HEK293 (cell line): ENCODE measurements around the gene USP8.

Experiments
- CTCF ChIA-PET: fragments of 350-600 bp; formaldehyde crosslinking; extraction: SDS; loops from one replicate; lab custom pipeline; 2021; ENCODE audit warnings: antibody characterized with exemption; lab: Yijun Ruan, JAX
- POLR2A ChIA-PET: fragments of 300-600 bp; formaldehyde crosslinking; extraction: SDS; loops from one replicate; lab custom pipeline; 2020; ENCODE audit warnings: antibody characterized with exemption, inconsistent platforms; lab: Yijun Ruan, JAX
- H3K27ac ChIP-seq: fragments of 200-500 bp; sonication (Bioruptor generic); 2 replicates; pipeline ENCODE4 v1.5.1; 2014; ENCODE audit warnings: low read depth, low read length, control low read depth, inconsistent platforms; ENCODE audit errors: extremely low read depth
- H3K36me3 ChIP-seq, 2 experiments: fragments of 200-500 bp in 1 of 2; sonication (Bioruptor generic) in 1 of 2; 1 replicate in 1 of 2; 2 replicates in 1 of 2; pipeline ENCODE4 v1.5.1; 2014 to 2017; ENCODE audit warnings: inconsistent platforms in 2 of 2, low read length in 2 of 2; ENCODE audit not compliant: control insufficient read depth in 2 of 2, insufficient read depth in 1 of 2
- H3K4me1 ChIP-seq: fragments of 200-500 bp; sonication (Bioruptor generic); 2 replicates; pipeline ENCODE4 v1.5.1; 2014; ENCODE audit warnings: mild to moderate bottlenecking, low read length, inconsistent platforms; ENCODE audit not compliant: control insufficient read depth, insufficient read depth
- H3K4me3 ChIP-seq: 2 replicates; pipeline ENCODE4 v1.5.1; 2011; ENCODE audit warnings: low read depth, mild to moderate bottlenecking, control low read depth, low read length, moderate library complexity
- H3K9me3 ChIP-seq: fragments of 200-500 bp; sonication (Bioruptor generic); 2 replicates; pipeline ENCODE4 v1.5.1; 2014; ENCODE audit warnings: low read depth, low read length, inconsistent platforms; ENCODE audit not compliant: control insufficient read depth, insufficient read depth
- EGR2 ChIP-seq: fragments of 450-650 bp; formaldehyde crosslinking; IDR thresholded peaks from 2 replicates; pipeline ENCODE4 v1.5.1; 2016; ENCODE audit warnings: low read depth, missing biosample characterization, missing genetic modification characterization
- FEZF1 ChIP-seq: fragments of 450-650 bp; formaldehyde crosslinking; IDR thresholded peaks from 2 replicates; pipeline ENCODE4 v1.5.1; 2016; ENCODE audit warnings: missing biosample characterization, missing genetic modification characterization
- GLIS2 ChIP-seq: fragments of 450-650 bp; formaldehyde crosslinking; IDR thresholded peaks from 2 replicates; pipeline ENCODE4 v1.5.1; 2016; ENCODE audit warnings: missing biosample characterization, missing genetic modification characterization
- IKZF3 ChIP-seq: fragments of 450-650 bp; IDR thresholded peaks from 2 replicates; pipeline ENCODE4 v1.5.0; 2018; ENCODE audit warnings: missing biosample characterization, mild to moderate bottlenecking, missing genetic modification characterization, moderate library complexity
- KLF7 ChIP-seq: fragments of 450-650 bp; formaldehyde crosslinking; IDR thresholded peaks from 2 replicates; pipeline ENCODE4 v1.5.1; 2016; ENCODE audit warnings: missing biosample characterization, missing genetic modification characterization, borderline replicate concordance
- PRDM10 ChIP-seq: fragments of 450-650 bp; formaldehyde crosslinking; IDR thresholded peaks from 2 replicates; pipeline ENCODE4 v1.5.1; 2016; ENCODE audit warnings: missing biosample characterization, missing genetic modification characterization
- PRDM6 ChIP-seq: fragments of 450-650 bp; formaldehyde crosslinking; IDR thresholded peaks from 2 replicates; pipeline ENCODE4 v1.5.1; 2017; ENCODE audit warnings: missing biosample characterization, missing genetic modification characterization
- SALL2 ChIP-seq: fragments of 450-650 bp; formaldehyde crosslinking; IDR thresholded peaks from 2 replicates; pipeline ENCODE4 v1.5.0; 2017; ENCODE audit warnings: missing biosample characterization, mild to moderate bottlenecking, missing genetic modification characterization, borderline replicate concordance
- SETDB1 ChIP-seq: IDR thresholded peaks from one replicate; pipeline ENCODE4 v1.6.1; 2017; ENCODE audit warnings: mild to moderate bottlenecking, low read length, moderate library complexity, mixed read lengths; ENCODE audit not compliant: insufficient read length
- SP3 ChIP-seq: fragments of 450-650 bp; formaldehyde crosslinking; IDR thresholded peaks from 2 replicates; pipeline ENCODE4 v1.5.1; 2016; ENCODE audit warnings: missing biosample characterization, missing genetic modification characterization
- TRIM28 ChIP-seq: IDR thresholded peaks from 2 replicates; pipeline ENCODE4 v1.6.1; 2011; ENCODE audit warnings: low read length, control low read depth, borderline replicate concordance
- YY1 ChIP-seq: fragments of 450-650 bp; formaldehyde crosslinking; IDR thresholded peaks from 2 replicates; pipeline ENCODE4 v1.5.1; 2018; ENCODE audit warnings: missing biosample characterization, missing genetic modification characterization
- YY2 ChIP-seq: fragments of 450-650 bp; formaldehyde crosslinking; IDR thresholded peaks from 2 replicates; pipeline ENCODE4 v1.5.1; 2016; ENCODE audit warnings: missing biosample characterization, missing genetic modification characterization
- ZBTB20 ChIP-seq: fragments of 450-650 bp; formaldehyde crosslinking; IDR thresholded peaks from 2 replicates; pipeline ENCODE4 v1.5.1; 2016; ENCODE audit warnings: missing biosample characterization, missing genetic modification characterization
- ZBTB8A ChIP-seq: fragments of 450-650 bp; formaldehyde crosslinking; IDR thresholded peaks from 2 replicates; pipeline ENCODE4 v1.5.1; 2016; ENCODE audit warnings: missing biosample characterization, missing genetic modification characterization
- ZNF174 ChIP-seq: fragments of 450-650 bp; formaldehyde crosslinking; IDR thresholded peaks from 2 replicates; pipeline ENCODE4 v1.5.0; 2017; ENCODE audit warnings: missing biosample characterization, mild to moderate bottlenecking, missing genetic modification characterization
- ZNF202 ChIP-seq: fragments of 450-650 bp; formaldehyde crosslinking; IDR thresholded peaks from 2 replicates; pipeline ENCODE4 v1.5.1; 2016; ENCODE audit warnings: missing biosample characterization, missing genetic modification characterization, borderline replicate concordance
- ZNF248 ChIP-seq: fragments of 450-650 bp; formaldehyde crosslinking; IDR thresholded peaks from 2 replicates; pipeline ENCODE4 v1.5.1; 2017; ENCODE audit warnings: missing biosample characterization, missing genetic modification characterization
- ZNF274 ChIP-seq, 2 experiments: fragments of 200-500 bp in 1 of 2; fragments of 450-650 bp in 1 of 2; sonication (Bioruptor generic) in 1 of 2; formaldehyde crosslinking in 1 of 2; IDR thresholded peaks; 2 replicates each; pipeline versions ENCODE4 v1.5.1 to v1.6.1; 2014 to 2016; ENCODE audit warnings: borderline replicate concordance in 1 of 2, inconsistent platforms in 1 of 2, low read length in 1 of 2, missing biosample characterization in 1 of 2, missing genetic modification characterization in 1 of 2
- ZNF311 ChIP-seq: fragments of 450-650 bp; formaldehyde crosslinking; IDR thresholded peaks from 2 replicates; pipeline ENCODE4 v1.5.1; 2017; ENCODE audit warnings: missing biosample characterization, missing genetic modification characterization, borderline replicate concordance
- ZNF335 ChIP-seq: fragments of 450-650 bp; formaldehyde crosslinking; conservative IDR thresholded peaks from 2 replicates; pipeline ENCODE4 v1.5.1; 2016; ENCODE audit warnings: missing biosample characterization, missing genetic modification characterization
- ZNF394 ChIP-seq: fragments of 450-650 bp; formaldehyde crosslinking; IDR thresholded peaks from 2 replicates; pipeline ENCODE4 v1.5.1; 2016; ENCODE audit warnings: missing biosample characterization, missing genetic modification characterization, mild to moderate bottlenecking, moderate library complexity, borderline replicate concordance
- ZNF510 ChIP-seq: fragments of 450-650 bp; formaldehyde crosslinking; IDR thresholded peaks from 2 replicates; pipeline ENCODE4 v1.5.1; 2018; ENCODE audit warnings: mild to moderate bottlenecking, missing genetic modification characterization, missing biosample characterization; ENCODE audit not compliant: insufficient replicate concordance
- ZNF530 ChIP-seq: fragments of 450-650 bp; formaldehyde crosslinking; IDR thresholded peaks from 2 replicates; pipeline ENCODE4 v1.5.1; 2016; ENCODE audit warnings: low read depth, missing biosample characterization, missing genetic modification characterization
- ZNF610 ChIP-seq: fragments of 450-650 bp; formaldehyde crosslinking; IDR thresholded peaks from 2 replicates; pipeline ENCODE4 v1.5.1; 2016; ENCODE audit warnings: missing biosample characterization, missing genetic modification characterization, borderline replicate concordance
- ZNF830 ChIP-seq: fragments of 450-650 bp; IDR thresholded peaks from 2 replicates; pipeline ENCODE4 v1.5.0; 2018; ENCODE audit warnings: missing biosample characterization, missing genetic modification characterization, low read depth, mild to moderate bottlenecking, moderate library complexity
- ZSCAN30 ChIP-seq: fragments of 450-650 bp; IDR thresholded peaks from 2 replicates; pipeline ENCODE4 v1.5.1; 2018; ENCODE audit warnings: missing biosample characterization, mild to moderate bottlenecking, missing genetic modification characterization, moderate library complexity
- TF ChIP-seq, protein P1 (sequence below): fragments of 450-650 bp; formaldehyde crosslinking; IDR thresholded peaks from 2 replicates; pipeline ENCODE4 v1.5.1; 2016; ENCODE audit warnings: missing biosample characterization, missing genetic modification characterization

The USP8 gene

DNA sequence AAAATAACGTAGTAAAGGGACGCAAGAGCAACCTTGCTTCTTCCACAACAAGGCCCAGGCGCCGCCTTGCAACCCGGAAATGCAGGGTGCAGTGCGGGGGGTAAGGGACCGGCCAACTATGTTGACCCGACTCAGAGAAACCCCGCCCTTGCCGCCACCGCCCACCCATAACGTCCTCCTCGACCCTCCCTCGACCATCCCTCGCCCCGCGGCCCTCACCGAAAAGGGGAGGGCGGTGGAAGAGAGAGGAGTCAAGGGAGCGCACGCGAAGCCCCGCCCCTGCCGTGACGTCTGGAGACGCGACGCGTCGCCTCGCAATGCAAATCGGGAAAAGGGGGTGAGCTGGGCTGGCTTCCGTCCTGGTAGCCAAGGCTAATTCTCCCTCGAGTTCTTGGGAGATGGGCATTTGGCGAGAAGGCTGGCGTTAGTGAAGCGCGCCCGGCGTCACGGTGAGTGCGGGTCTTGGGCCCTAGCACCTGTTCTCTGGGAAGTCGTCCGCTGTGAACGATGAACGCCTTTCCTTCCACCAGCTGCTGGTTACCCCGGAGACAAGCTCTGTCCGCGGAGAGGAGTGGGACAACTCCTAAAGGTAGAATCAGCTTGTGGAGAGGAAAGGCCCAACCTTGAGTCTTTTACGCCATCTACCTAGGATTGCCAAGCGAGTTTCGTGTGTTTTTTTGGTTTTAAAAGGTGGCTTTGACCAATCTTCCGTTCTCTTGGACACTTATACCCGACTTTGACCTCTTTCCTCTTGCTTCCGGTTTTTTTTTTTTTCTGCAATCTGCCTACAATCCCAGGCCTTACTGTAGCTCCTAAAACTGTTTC is at the start of gene USP8:
Gene USP8, plus strand, starts transcription at position 340 of the 825 bp plus-strand sequence. CDS start 14,669 bp downstream, outside the sequence.
- no peaks in the 10 kb centered on the region for H3K9me3 ChIP-seq
- POLR2A ChIA-PET: interaction anchor here (0.6 to 2.1 kb wide), 11 partner anchors 9 to 125 kb away, joined by 3 to 16 read pairs (median 4); partner anchors contain the start of gene GABPB1
- no peak for TF ChIP-seq SALL2 (tag by site-specific recombination)
- no peak for TF ChIP-seq ZNF830 (tag by site-specific recombination)
- no peak for TF ChIP-seq YY1 (tag by site-specific recombination)
- no peak for TF ChIP-seq ZNF174 (tag by site-specific recombination)
- peak; percentile 22; the same call in 1 of the 2 replicates for TF ChIP-seq ZBTB8A (tag by site-specific recombination)
- TF ChIP-seq SP3 (tag by site-specific recombination): peak; percentile 90
- no peak for TF ChIP-seq PRDM6
- peak; percentile 65 for TF ChIP-seq ZNF335 (tag by site-specific recombination)
- peak; percentile 48; the same call in 1 of the 2 replicates for TF ChIP-seq ZNF394
- TF ChIP-seq ZBTB20: no peak
- TF ChIP-seq IKZF3: peak; percentile 74; the same call in 1 of the 2 replicates
- TF ChIP-seq YY2 (tag by site-specific recombination): no peak
- no peak for TF ChIP-seq ZNF311 (tag by site-specific recombination)
- no peak for TF ChIP-seq ZNF610 (tag by site-specific recombination)
- no peak for TF ChIP-seq ZNF248
- no peak for TF ChIP-seq ZNF510 (tag by site-specific recombination)
- no peak for TF ChIP-seq ZNF530 (tag by site-specific recombination)
- TF ChIP-seq FEZF1 (tag by site-specific recombination): no peak
- peak; percentile 77 for TF ChIP-seq GLIS2
- no peak for TF ChIP-seq ZNF202 (tag by site-specific recombination)
- TF ChIP-seq PRDM10 (tag by site-specific recombination): peak; percentile 56; the same call in 1 of the 2 replicates
- TF ChIP-seq, protein P1, sequence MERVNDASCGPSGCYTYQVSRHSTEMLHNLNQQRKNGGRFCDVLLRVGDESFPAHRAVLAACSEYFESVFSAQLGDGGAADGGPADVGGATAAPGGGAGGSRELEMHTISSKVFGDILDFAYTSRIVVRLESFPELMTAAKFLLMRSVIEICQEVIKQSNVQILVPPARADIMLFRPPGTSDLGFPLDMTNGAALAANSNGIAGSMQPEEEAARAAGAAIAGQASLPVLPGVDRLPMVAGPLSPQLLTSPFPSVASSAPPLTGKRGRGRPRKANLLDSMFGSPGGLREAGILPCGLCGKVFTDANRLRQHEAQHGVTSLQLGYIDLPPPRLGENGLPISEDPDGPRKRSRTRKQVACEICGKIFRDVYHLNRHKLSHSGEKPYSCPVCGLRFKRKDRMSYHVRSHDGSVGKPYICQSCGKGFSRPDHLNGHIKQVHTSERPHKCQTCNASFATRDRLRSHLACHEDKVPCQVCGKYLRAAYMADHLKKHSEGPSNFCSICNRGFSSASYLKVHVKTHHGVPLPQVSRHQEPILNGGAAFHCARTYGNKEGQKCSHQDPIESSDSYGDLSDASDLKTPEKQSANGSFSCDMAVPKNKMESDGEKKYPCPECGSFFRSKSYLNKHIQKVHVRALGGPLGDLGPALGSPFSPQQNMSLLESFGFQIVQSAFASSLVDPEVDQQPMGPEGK (tag by site-specific recombination): peak; percentile 88
- peak; percentile 72 for TF ChIP-seq EGR2 (tag by site-specific recombination)
- TF ChIP-seq ZNF274 (IDR thresholded peaks at IDR 0.05; ENCODE audit: low read length): no peak
- no peak for TF ChIP-seq ZNF274 (tag by site-specific recombination; IDR thresholded peaks at IDR 0.05; ENCODE audit: borderline replicate concordance)
- peak; percentile 66; the same call in 1 of the 2 replicates for TF ChIP-seq KLF7 (tag by site-specific recombination)
- TF ChIP-seq ZSCAN30 (tag by site-specific recombination): peak; percentile 49
- no peak for TF ChIP-seq SETDB1
- TF ChIP-seq TRIM28: peak; percentile 31; the same call in 1 of the 2 replicates

More for the DNA sequence above, at the start of gene USP8:
- peak within 1 kb of the TSS; percentile 79 for H3K4me3 ChIP-seq
- CTCF ChIA-PET: interaction anchor here (0.7 kb wide), 1 partner anchor 210 kb away, joined by 3 read pairs; no protein-coding TSS in a partner anchor
- peaks cover 0 to 10% of the 10 kb centered on the region in 2 experiments; a peak in 2 of 3 replicates for H3K36me3 ChIP-seq
- H3K27ac ChIP-seq: peak within 1 kb of the TSS; percentile 67
- peaks cover 3% of the 10 kb centered on the region; the same call in 1 of the 2 replicates for H3K4me1 ChIP-seq
